Peyer's patch (tissue), 4 donors: ENCODE results near the gene FOXS1.

Experiments used
- CTCF ChIP-seq, 6 experiments: fragments of 450-650 bp in 4 of 6; fragments of 200-600 bp in 2 of 6; sonication (generic) in 1 of 6; IDR thresholded peaks; one replicate each; pipeline ENCODE4 v1.5.1; 2017 to 2019; ENCODE audit warnings: antibody characterized with exemption in 6 of 6, mild to moderate bottlenecking in 3 of 6, moderate library complexity in 1 of 6
- POLR2A ChIP-seq, 2 donors: fragments of 450-650 bp; IDR thresholded peaks; one replicate each; pipeline ENCODE4 v1.5.1; 2017; ENCODE audit warnings: antibody characterized with exemption in 2 of 2, mild to moderate bottlenecking in 2 of 2, moderate library complexity in 2 of 2

- TF ChIP-seq CTCF (IDR thresholded peaks at IDR 0.05) (no peak), POLR2A (IDR thresholded peaks at IDR 0.05) (no peak)
Measured at GRCh38 chr20:31872406-31872805, 27.0 kb upstream of the FOXS1 start.
